ENCODE results near the gene GNG11. TPM values are rescaled to one million over a fixed set of nuclear protein-coding genes. Genes with fewer than 3 reads are reported as not detected.

The GNG11 gene
- total RNA-seq, 1 experiment from 2014 or later, result 7.0 TPM

DNA sequence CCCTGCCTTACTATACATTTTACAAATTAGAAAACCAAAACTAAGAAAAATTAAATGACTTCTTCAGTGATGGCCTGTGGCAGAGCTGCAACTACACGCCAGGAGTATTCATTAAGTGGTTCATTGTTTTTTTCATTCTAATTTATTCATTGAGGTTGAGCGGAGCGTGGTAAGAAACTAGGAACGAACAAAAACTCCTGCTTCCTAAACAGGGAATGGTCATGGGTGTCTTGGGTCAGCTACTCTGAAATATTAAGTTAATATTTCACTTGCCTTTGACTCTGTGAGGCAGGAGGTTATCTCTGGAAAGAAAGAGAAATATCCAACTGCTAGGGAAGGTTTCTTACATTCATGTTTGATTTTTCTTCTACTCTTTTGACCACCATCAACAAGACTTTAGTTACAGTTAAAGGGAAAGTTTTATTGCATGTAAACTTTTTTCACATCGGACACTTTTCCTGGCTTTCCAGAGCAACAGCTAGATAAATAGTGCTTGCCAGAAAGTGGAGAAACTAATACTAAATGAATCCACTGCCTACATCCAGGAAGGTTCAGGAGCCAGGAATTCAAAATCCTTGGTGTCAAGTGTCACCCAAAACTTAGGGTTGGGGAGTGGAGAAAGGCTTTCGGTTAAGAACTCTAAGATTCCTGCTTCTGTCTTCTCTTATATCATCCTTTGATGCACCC lies 896 bp upstream of the GNG11 start:
- peak overlapping the region; percentile 98 for H3K27ac ChIP-seq (ENCODE audit: low read length)
- BruUV-seq (replicated peaks), result no TSS peak
- intact Hi-C loops (cut with micrococcal nuclease; ENCODE audit: unreplicated experiment), result no loop called here
- no peaks in the 10 kb centered on the region for H3K9me3 ChIP-seq (ENCODE audit: control insufficient read depth, insufficient read depth, low read depth, low read length)
- in situ Hi-C loops (cut with HindIII; ENCODE audit: low pct_unique_long_range_greater_than_20kb, low sequenced_read_pairs), result no loop called here
- TF ChIP-seq TCF7L2 (IDR thresholded peaks at IDR 0.05; ENCODE audit: low read depth, low read length) (no peak), POLR2AphosphoS5 (IDR thresholded peaks at IDR 0.05; ENCODE audit: low read depth, low read length) (no peak), SIN3A (IDR thresholded peaks at IDR 0.05; ENCODE audit: borderline replicate concordance, insufficient read depth, low read depth, low read length) (no peak)
- TF ChIP-seq, protein P1, sequence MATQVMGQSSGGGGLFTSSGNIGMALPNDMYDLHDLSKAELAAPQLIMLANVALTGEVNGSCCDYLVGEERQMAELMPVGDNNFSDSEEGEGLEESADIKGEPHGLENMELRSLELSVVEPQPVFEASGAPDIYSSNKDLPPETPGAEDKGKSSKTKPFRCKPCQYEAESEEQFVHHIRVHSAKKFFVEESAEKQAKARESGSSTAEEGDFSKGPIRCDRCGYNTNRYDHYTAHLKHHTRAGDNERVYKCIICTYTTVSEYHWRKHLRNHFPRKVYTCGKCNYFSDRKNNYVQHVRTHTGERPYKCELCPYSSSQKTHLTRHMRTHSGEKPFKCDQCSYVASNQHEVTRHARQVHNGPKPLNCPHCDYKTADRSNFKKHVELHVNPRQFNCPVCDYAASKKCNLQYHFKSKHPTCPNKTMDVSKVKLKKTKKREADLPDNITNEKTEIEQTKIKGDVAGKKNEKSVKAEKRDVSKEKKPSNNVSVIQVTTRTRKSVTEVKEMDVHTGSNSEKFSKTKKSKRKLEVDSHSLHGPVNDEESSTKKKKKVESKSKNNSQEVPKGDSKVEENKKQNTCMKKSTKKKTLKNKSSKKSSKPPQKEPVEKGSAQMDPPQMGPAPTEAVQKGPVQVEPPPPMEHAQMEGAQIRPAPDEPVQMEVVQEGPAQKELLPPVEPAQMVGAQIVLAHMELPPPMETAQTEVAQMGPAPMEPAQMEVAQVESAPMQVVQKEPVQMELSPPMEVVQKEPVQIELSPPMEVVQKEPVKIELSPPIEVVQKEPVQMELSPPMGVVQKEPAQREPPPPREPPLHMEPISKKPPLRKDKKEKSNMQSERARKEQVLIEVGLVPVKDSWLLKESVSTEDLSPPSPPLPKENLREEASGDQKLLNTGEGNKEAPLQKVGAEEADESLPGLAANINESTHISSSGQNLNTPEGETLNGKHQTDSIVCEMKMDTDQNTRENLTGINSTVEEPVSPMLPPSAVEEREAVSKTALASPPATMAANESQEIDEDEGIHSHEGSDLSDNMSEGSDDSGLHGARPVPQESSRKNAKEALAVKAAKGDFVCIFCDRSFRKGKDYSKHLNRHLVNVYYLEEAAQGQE (IDR thresholded peaks at IDR 0.05; ENCODE audit: insufficient read depth in 1 of 2, low read depth in 2 of 2, low read length in 1 of 2), result no peak
- TF ChIP-seq, protein P2, sequence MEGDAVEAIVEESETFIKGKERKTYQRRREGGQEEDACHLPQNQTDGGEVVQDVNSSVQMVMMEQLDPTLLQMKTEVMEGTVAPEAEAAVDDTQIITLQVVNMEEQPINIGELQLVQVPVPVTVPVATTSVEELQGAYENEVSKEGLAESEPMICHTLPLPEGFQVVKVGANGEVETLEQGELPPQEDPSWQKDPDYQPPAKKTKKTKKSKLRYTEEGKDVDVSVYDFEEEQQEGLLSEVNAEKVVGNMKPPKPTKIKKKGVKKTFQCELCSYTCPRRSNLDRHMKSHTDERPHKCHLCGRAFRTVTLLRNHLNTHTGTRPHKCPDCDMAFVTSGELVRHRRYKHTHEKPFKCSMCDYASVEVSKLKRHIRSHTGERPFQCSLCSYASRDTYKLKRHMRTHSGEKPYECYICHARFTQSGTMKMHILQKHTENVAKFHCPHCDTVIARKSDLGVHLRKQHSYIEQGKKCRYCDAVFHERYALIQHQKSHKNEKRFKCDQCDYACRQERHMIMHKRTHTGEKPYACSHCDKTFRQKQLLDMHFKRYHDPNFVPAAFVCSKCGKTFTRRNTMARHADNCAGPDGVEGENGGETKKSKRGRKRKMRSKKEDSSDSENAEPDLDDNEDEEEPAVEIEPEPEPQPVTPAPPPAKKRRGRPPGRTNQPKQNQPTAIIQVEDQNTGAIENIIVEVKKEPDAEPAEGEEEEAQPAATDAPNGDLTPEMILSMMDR (IDR thresholded peaks at IDR 0.05), result no peak
- peaks cover 17% of the 10 kb centered on the region for H3K4me1 ChIP-seq (ENCODE audit: control insufficient read depth, insufficient read depth, low read length)
- POLR2A ChIA-PET, result interaction anchor here (0.6 to 0.7 kb wide), 4 partner anchors 93 to 1902 kb away, joined by 5 to 9 read pairs (median 6); no protein-coding TSS in a partner anchor
- H3K4me3 ChIP-seq (ENCODE audit: low read depth in 2 of 2, low read length in 2 of 2), result peak overlapping the region; percentile 65 to 94
- DNase-seq (ENCODE audit: low read depth, low spot score) (no peak), ATAC-seq (no peak)
- CTCF ChIA-PET, result interaction anchor here (0.6 to 1.2 kb wide), 2 partner anchors 18 to 310 kb away, joined by 3 read pairs; no protein-coding TSS in a partner anchor
- no peaks in the 10 kb centered on the region for H3K36me3 ChIP-seq (ENCODE audit: control insufficient read depth, insufficient read depth, low read length)
- no peaks in the 10 kb centered on the region for H3K27me3 ChIP-seq (ENCODE audit: control insufficient read depth, insufficient read depth, low read length)

DNA sequence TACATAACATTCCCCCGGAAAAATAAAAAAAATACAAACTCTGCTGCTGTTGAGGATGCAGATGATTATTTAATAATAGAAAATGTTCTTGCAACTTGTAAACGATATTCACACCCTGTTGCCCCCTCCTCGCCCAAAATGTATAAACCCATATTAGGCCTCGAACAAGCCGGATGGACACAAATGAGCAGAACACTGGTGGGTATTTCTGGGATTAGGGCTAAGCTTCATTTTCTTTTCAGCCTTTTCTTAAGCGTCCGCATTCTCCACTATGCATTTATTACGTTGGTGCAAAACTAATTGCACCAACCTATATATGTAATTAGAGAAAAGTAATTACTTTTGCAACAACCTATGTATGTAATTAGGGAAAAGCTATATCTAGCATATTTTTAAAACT lies 349 bp upstream of the GNG11 start:
- in situ Hi-C loops (cut with HindIII; ENCODE audit: low pct_unique_long_range_greater_than_20kb, low sequenced_read_pairs), result no loop called here
- intact Hi-C loops (cut with micrococcal nuclease; ENCODE audit: unreplicated experiment), result no loop called here
- Histone ChIP-seq H3K4me1 (ENCODE audit: control insufficient read depth, insufficient read depth, low read length) (peaks cover 17% of the 10 kb centered on the region), H3K36me3 (ENCODE audit: control insufficient read depth, insufficient read depth, low read length) (no peaks in the 10 kb centered on the region), H3K9me3 (ENCODE audit: control insufficient read depth, insufficient read depth, low read depth, low read length) (no peaks in the 10 kb centered on the region), H3K27me3 (ENCODE audit: control insufficient read depth, insufficient read depth, low read length) (no peaks in the 10 kb centered on the region), H3K27ac (ENCODE audit: low read length) (peak overlapping the region; percentile 98), H3K4me3 (ENCODE audit: low read depth in 2 of 2, low read length in 2 of 2) (peak overlapping the region; percentile 65 to 94)
- ChIA-PET POLR2A (interaction anchor here (0.6 to 0.7 kb wide), 3 partner anchors 822 to 1902 kb away, joined by 5 to 7 read pairs (median 5); no protein-coding TSS in a partner anchor), CTCF (interaction anchor here (0.6 to 1.2 kb wide), 2 partner anchors 18 to 311 kb away, joined by 3 read pairs; no protein-coding TSS in a partner anchor)
- BruUV-seq (replicated peaks), result no TSS peak
- no peak for DNase-seq (ENCODE audit: low read depth, low spot score)
- TF ChIP-seq, protein P1 (IDR thresholded peaks at IDR 0.05; ENCODE audit: insufficient read depth in 1 of 2, low read depth in 2 of 2, low read length in 1 of 2), result no peak
- TF ChIP-seq TCF7L2 (IDR thresholded peaks at IDR 0.05; ENCODE audit: low read depth, low read length), result no peak
- TF ChIP-seq POLR2AphosphoS5 (IDR thresholded peaks at IDR 0.05; ENCODE audit: low read depth, low read length), result no peak
- TF ChIP-seq, protein P2 (IDR thresholded peaks at IDR 0.05), result no peak
- ATAC-seq, result no peak; the same call in 1 of the 2 replicates
